Measurements from ENCODE around the gene OOSP3.
"Not testable (repeated sequence)": the region's sequence is repeated elsewhere in the genome, so short reads cannot be mapped to it uniquely, and the experiment has no call there.

OOSP3 gene

DNA sequence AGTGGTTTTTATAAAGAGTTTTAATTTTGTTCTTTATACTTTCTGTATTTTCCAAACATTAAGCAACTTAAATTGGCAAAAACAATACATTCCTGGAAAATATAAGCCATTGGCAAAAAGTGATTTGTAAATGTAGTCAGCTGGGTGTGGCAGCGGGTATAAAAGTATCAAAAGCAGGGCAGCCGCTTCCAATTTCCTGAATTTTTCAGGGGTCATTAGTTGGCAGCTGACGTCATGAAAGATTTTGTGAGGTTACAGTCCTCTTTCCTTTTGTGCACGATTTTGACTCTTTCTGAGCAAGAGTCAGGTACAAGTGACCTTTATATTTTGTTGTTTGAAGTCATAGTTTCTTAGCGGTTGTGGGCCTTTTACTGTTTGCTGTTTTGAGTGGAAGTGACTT lies at the start of gene OOSP3:
OOSP3 (plus strand) TSS at position 208 of the 400 bp plus-strand sequence; CDS start at position 235, 27 bp downstream.
- H3K9ac ChIP-seq (ENCODE audit: low read depth in 1 of 2, low read length in 2 of 2), result no peak within 1 kb of the TSS
- peaks cover 0 to 3% of the 10 kb centered on the region in 2 donors for H3K4me1 ChIP-seq (ENCODE audit: control insufficient read depth in 2 of 2, insufficient read depth in 2 of 2, low read length in 2 of 2)
- H3K27ac ChIP-seq (ENCODE audit: low read depth in 2 of 2, low read length in 2 of 2), result no peak within 1 kb of the TSS
- no peaks in the 10 kb centered on the region for H3K9me3 ChIP-seq (ENCODE audit: control insufficient read depth in 2 of 2, low read length in 2 of 2)
- no peaks in the 10 kb centered on the region for H3K36me3 ChIP-seq (ENCODE audit: control insufficient read depth in 2 of 2, insufficient read depth in 2 of 2, low read length in 2 of 2)
- no peak within 1 kb of the TSS for H3K4me3 ChIP-seq (ENCODE audit: low read length in 2 of 2)
- H3K27me3 ChIP-seq (ENCODE audit: control insufficient read depth in 2 of 2, insufficient read depth in 2 of 2, low read length in 2 of 2), result no peaks in the 10 kb centered on the region

- Histone ChIP-seq H3K4me1 (ENCODE audit: control insufficient read depth in 2 of 2, insufficient read depth in 2 of 2, low read length in 2 of 2) (no peaks in the 10 kb centered on the region), H3K27ac (ENCODE audit: low read depth in 2 of 2, low read length in 2 of 2) (no peak overlapping the region), H3K36me3 (ENCODE audit: control insufficient read depth in 2 of 2, insufficient read depth in 2 of 2, low read length in 2 of 2) (no peaks in the 10 kb centered on the region), H3K27me3 (ENCODE audit: control insufficient read depth in 2 of 2, insufficient read depth in 2 of 2, low read length in 2 of 2) (no peaks in the 10 kb centered on the region), H3K4me3 (ENCODE audit: low read length in 2 of 2) (no peak overlapping the region), H3K9ac (ENCODE audit: low read depth in 1 of 2, low read length in 2 of 2) (no peak overlapping the region), H3K9me3 (ENCODE audit: control insufficient read depth in 2 of 2, low read length in 2 of 2) (no peaks in the 10 kb centered on the region)
Observed at GRCh38 chr11:59829358-59829757, 49.2 kb upstream of the OOSP3 start.

DNA sequence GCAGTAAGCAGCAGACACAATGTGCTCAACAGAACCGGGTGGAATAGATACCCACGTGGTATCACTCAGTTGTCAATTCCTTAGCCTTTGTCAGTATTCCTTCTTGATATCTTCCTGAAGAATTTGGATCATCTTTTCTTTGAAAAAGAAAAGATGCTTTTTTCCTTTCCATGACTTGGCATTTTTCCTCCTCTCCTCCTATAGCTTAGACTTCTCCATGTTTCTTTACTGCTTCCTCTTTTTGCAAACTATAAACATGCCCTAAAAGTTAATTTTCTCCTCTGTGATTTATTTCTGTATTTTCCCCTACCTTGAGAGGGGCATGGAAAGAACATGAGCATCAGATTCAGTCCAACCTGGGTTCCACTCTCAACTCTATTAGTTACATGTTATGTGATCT lies 45.0 kb upstream of the OOSP3 start:
- Histone ChIP-seq H3K4me1 (ENCODE audit: control insufficient read depth in 2 of 2, insufficient read depth in 2 of 2, low read length in 2 of 2) (no peaks in the 10 kb centered on the region), H3K9me3 (ENCODE audit: control insufficient read depth in 2 of 2, low read length in 2 of 2) (no peaks in the 10 kb centered on the region), H3K9ac (ENCODE audit: low read depth in 1 of 2, low read length in 2 of 2) (no peak overlapping the region), H3K4me3 (ENCODE audit: low read length in 2 of 2) (no peak overlapping the region), H3K27me3 (ENCODE audit: control insufficient read depth in 2 of 2, insufficient read depth in 2 of 2, low read length in 2 of 2) (no peaks in the 10 kb centered on the region), H3K36me3 (ENCODE audit: control insufficient read depth in 2 of 2, insufficient read depth in 2 of 2, low read length in 2 of 2) (no peaks in the 10 kb centered on the region), H3K27ac (ENCODE audit: low read depth in 2 of 2, low read length in 2 of 2) (no peak overlapping the region)

GRCh38 chr11:59839615-59840014 lies 39.0 kb upstream of the OOSP3 start:
- H3K4me1 ChIP-seq (ENCODE audit: control insufficient read depth in 2 of 2, insufficient read depth in 2 of 2, low read length in 2 of 2), result no peaks in the 10 kb centered on the region
- H3K27me3 ChIP-seq (ENCODE audit: control insufficient read depth in 2 of 2, insufficient read depth in 2 of 2, low read length in 2 of 2), result no peaks in the 10 kb centered on the region
- H3K27ac ChIP-seq (ENCODE audit: low read depth in 2 of 2, low read length in 2 of 2), result no peak overlapping the region
- H3K9me3 ChIP-seq (ENCODE audit: control insufficient read depth in 2 of 2, low read length in 2 of 2), result no peaks in the 10 kb centered on the region
- no peak overlapping the region for H3K9ac ChIP-seq (ENCODE audit: low read depth in 1 of 2, low read length in 2 of 2)
- no peak overlapping the region for H3K4me3 ChIP-seq (ENCODE audit: low read length in 2 of 2)
- no peaks in the 10 kb centered on the region for H3K36me3 ChIP-seq (ENCODE audit: control insufficient read depth in 2 of 2, insufficient read depth in 2 of 2, low read length in 2 of 2)

DNA sequence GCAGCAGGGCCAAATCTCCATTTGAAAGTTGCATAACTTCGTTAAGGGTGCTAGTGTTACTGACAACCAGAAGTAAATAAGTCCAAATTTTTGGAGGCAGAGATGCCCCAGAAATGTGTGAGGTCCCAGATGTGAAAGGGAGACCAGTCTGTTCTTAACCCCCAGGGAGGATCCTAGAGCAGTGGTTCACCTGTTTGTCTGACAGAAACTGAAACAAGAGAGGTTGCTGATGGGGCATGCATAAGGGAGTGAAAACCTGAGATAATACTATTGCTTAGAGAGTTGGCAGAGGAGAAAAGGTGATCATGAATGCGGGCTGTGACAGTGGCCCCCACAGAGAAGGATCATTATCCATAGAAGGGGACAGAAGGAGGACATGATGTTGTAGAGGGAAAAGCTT lies 37.1 kb upstream of the OOSP3 start:
- H3K27ac ChIP-seq (ENCODE audit: low read depth in 2 of 2, low read length in 2 of 2), result no peak overlapping the region
- no peaks in the 10 kb centered on the region for H3K36me3 ChIP-seq (ENCODE audit: control insufficient read depth in 2 of 2, insufficient read depth in 2 of 2, low read length in 2 of 2)
- H3K9ac ChIP-seq (ENCODE audit: low read depth in 1 of 2, low read length in 2 of 2), result no peak overlapping the region
- no peaks in the 10 kb centered on the region for H3K9me3 ChIP-seq (ENCODE audit: control insufficient read depth in 2 of 2, low read length in 2 of 2)
- no peak overlapping the region for H3K4me3 ChIP-seq (ENCODE audit: low read length in 2 of 2)
- no peaks in the 10 kb centered on the region for H3K27me3 ChIP-seq (ENCODE audit: control insufficient read depth in 2 of 2, insufficient read depth in 2 of 2, low read length in 2 of 2)
- peaks cover 0 to 3% of the 10 kb centered on the region in 2 donors for H3K4me1 ChIP-seq (ENCODE audit: control insufficient read depth in 2 of 2, insufficient read depth in 2 of 2, low read length in 2 of 2)

DNA sequence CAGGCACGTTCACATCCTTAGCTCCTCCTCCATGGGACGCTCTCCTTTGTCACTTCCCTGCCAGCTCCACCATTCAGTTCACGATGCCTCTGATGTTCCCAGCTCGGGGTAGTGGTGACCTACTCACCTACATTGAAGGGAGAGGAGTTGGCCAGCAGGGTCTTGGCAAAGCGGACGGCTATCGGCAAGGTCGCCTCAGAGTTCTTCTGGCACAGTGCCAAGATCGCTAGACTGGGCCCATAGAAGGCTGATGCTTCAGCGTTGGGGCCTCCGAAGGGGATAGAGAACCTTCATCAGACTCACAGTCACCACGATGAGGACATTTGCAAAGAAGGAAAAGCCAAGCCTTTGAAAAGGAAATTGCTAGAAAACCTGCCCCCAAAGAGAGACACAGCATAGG lies 36.3 kb upstream of the OOSP3 start:
- no peaks in the 10 kb centered on the region for H3K36me3 ChIP-seq (ENCODE audit: control insufficient read depth in 2 of 2, insufficient read depth in 2 of 2, low read length in 2 of 2)
- peaks cover 0 to 9% of the 10 kb centered on the region in 2 donors for H3K4me1 ChIP-seq (ENCODE audit: control insufficient read depth in 2 of 2, insufficient read depth in 2 of 2, low read length in 2 of 2)
- H3K27me3 ChIP-seq (ENCODE audit: control insufficient read depth in 2 of 2, insufficient read depth in 2 of 2, low read length in 2 of 2), result no peaks in the 10 kb centered on the region
- H3K27ac ChIP-seq (ENCODE audit: low read depth in 2 of 2, low read length in 2 of 2), result no peak overlapping the region
- H3K9ac ChIP-seq (ENCODE audit: low read depth in 1 of 2, low read length in 2 of 2), result no peak overlapping the region
- no peaks in the 10 kb centered on the region for H3K9me3 ChIP-seq (ENCODE audit: control insufficient read depth in 2 of 2, low read length in 2 of 2)
- H3K4me3 ChIP-seq (ENCODE audit: low read length in 2 of 2), result no peak overlapping the region

DNA sequence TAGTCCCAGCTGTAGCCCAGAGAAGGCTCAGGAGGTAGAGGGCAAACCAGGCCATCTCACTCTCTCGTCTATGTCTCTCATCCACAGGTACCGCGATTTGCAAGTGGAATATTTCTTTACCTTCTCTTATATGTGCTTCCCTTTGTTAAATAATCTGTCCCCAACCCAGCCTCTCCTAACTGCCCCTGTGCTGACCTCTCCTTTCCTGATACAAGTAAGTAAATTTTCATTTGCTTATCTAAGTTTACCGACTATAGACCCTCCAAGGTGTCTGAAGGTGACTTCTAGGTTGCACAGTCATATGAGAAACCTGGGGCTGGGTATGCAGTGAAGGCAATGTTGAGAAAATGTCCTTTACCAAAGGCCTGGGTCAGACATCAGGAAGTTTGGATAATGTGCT lies 33.2 kb upstream of the OOSP3 start, which contains the start of gene CBLIF:
CBLIF (minus strand) TSS at position 101 of the 400 bp plus-strand sequence; CDS start at position 55, 46 bp downstream.
- Histone ChIP-seq H3K27me3 (ENCODE audit: control insufficient read depth in 2 of 2, insufficient read depth in 2 of 2, low read length in 2 of 2) (no peaks in the 10 kb centered on the region), H3K9ac (ENCODE audit: low read depth in 1 of 2, low read length in 2 of 2) (no peak within 1 kb of the TSS), H3K4me1 (ENCODE audit: control insufficient read depth in 2 of 2, insufficient read depth in 2 of 2, low read length in 2 of 2) (peaks cover 5 to 19% of the 10 kb centered on the region in 2 donors), H3K4me3 (ENCODE audit: low read length in 2 of 2) (no peak within 1 kb of the TSS), H3K9me3 (ENCODE audit: control insufficient read depth in 2 of 2, low read length in 2 of 2) (no peaks in the 10 kb centered on the region), H3K36me3 (ENCODE audit: control insufficient read depth in 2 of 2, insufficient read depth in 2 of 2, low read length in 2 of 2) (no peaks in the 10 kb centered on the region), H3K27ac (ENCODE audit: low read depth in 2 of 2, low read length in 2 of 2) (peak within 1 kb of the TSS in 1 of 2 donors; percentile 9)

- Histone ChIP-seq H3K4me3 (ENCODE audit: low read length in 2 of 2) (no peak overlapping the region), H3K27ac (ENCODE audit: low read depth in 2 of 2, low read length in 2 of 2) (no peak overlapping the region), H3K9me3 (ENCODE audit: control insufficient read depth in 2 of 2, low read length in 2 of 2) (no peaks in the 10 kb centered on the region), H3K4me1 (ENCODE audit: control insufficient read depth in 2 of 2, insufficient read depth in 2 of 2, low read length in 2 of 2) (peaks cover 5 to 19% of the 10 kb centered on the region in 2 donors), H3K9ac (ENCODE audit: low read depth in 1 of 2, low read length in 2 of 2) (no peak overlapping the region), H3K27me3 (ENCODE audit: control insufficient read depth in 2 of 2, insufficient read depth in 2 of 2, low read length in 2 of 2) (no peaks in the 10 kb centered on the region), H3K36me3 (ENCODE audit: control insufficient read depth in 2 of 2, insufficient read depth in 2 of 2, low read length in 2 of 2) (no peaks in the 10 kb centered on the region)
Observed at GRCh38 chr11:59846556-59846955, 32.0 kb upstream of the OOSP3 start.

- peaks cover 5 to 19% of the 10 kb centered on the region in 2 donors for H3K4me1 ChIP-seq (ENCODE audit: control insufficient read depth in 2 of 2, insufficient read depth in 2 of 2, low read length in 2 of 2)
- no peaks in the 10 kb centered on the region for H3K27me3 ChIP-seq (ENCODE audit: control insufficient read depth in 2 of 2, insufficient read depth in 2 of 2, low read length in 2 of 2)
- H3K9ac ChIP-seq (ENCODE audit: low read depth in 1 of 2, low read length in 2 of 2), result no peak overlapping the region
- no peak overlapping the region for H3K27ac ChIP-seq (ENCODE audit: low read depth in 2 of 2, low read length in 2 of 2)
- no peaks in the 10 kb centered on the region for H3K9me3 ChIP-seq (ENCODE audit: control insufficient read depth in 2 of 2, low read length in 2 of 2)
- no peaks in the 10 kb centered on the region for H3K36me3 ChIP-seq (ENCODE audit: control insufficient read depth in 2 of 2, insufficient read depth in 2 of 2, low read length in 2 of 2)
- no peak overlapping the region for H3K4me3 ChIP-seq (ENCODE audit: low read length in 2 of 2)
Observed at GRCh38 chr11:59847626-59848025, 31.0 kb upstream of the OOSP3 start.

DNA sequence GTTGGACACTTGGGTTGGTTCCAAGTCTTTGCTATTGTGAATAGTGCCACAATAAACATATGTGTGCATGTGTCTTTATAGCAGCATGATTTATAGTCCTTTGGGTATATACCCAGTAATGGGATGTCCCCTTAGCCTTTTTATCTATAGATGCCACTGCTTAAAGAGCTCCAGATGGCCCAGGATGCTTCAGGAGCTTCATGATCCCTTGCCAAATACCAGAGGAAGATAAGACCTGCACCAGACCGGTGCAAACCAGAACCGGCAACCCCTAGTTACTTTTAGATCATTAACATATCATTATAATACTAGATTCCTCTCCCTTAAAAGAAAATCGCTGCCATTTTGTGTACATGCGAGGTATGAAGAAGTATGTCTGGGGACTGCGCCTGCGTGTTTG lies 30.1 kb upstream of the OOSP3 start:
- not testable (repeated sequence) for H3K27me3 ChIP-seq (ENCODE audit: control insufficient read depth in 2 of 2, insufficient read depth in 2 of 2, low read length in 2 of 2); H3K4me3 ChIP-seq (ENCODE audit: low read length in 2 of 2); H3K9me3 ChIP-seq (ENCODE audit: control insufficient read depth in 2 of 2, low read length in 2 of 2); H3K9ac ChIP-seq (ENCODE audit: low read depth in 1 of 2, low read length in 2 of 2); H3K36me3 ChIP-seq (ENCODE audit: control insufficient read depth in 2 of 2, insufficient read depth in 2 of 2, low read length in 2 of 2)
- peaks cover 5 to 19% of the 10 kb centered on the region in 2 donors for H3K4me1 ChIP-seq (ENCODE audit: control insufficient read depth in 2 of 2, insufficient read depth in 2 of 2, low read length in 2 of 2)
- H3K27ac ChIP-seq (ENCODE audit: low read depth in 2 of 2, low read length in 2 of 2), result peak overlapping the region; percentile 65 to 69

- Histone ChIP-seq H3K27me3 (ENCODE audit: control insufficient read depth in 2 of 2, insufficient read depth in 2 of 2, low read length in 2 of 2) (no peaks in the 10 kb centered on the region), H3K4me3 (ENCODE audit: low read length in 2 of 2) (no peak overlapping the region), H3K4me1 (ENCODE audit: control insufficient read depth in 2 of 2, insufficient read depth in 2 of 2, low read length in 2 of 2) (peaks cover 5 to 19% of the 10 kb centered on the region in 2 donors), H3K9ac (ENCODE audit: low read depth in 1 of 2, low read length in 2 of 2) (no peak overlapping the region), H3K36me3 (ENCODE audit: control insufficient read depth in 2 of 2, insufficient read depth in 2 of 2, low read length in 2 of 2) (no peaks in the 10 kb centered on the region), H3K27ac (ENCODE audit: low read depth in 2 of 2, low read length in 2 of 2) (peak overlapping the region; percentile 69 to 75), H3K9me3 (ENCODE audit: control insufficient read depth in 2 of 2, low read length in 2 of 2) (no peaks in the 10 kb centered on the region)
Observed at GRCh38 chr11:59849129-59849528, 29.5 kb upstream of the OOSP3 start.

All from mucosa of rectum (tissue), 2 donors.